H9 (cell line): Measurements from ENCODE around the gene CNNM4. TPM values are rescaled to one million over a fixed set of nuclear protein-coding genes. Genes with fewer than 3 reads are reported as not detected.

Source experiments
- DNase-seq: peaks from one replicate; pipeline ENCODE4 v3.0.0-alpha.2; 2017
- H2AFZ ChIP-seq: one replicate; pipeline ENCODE4 v1.6.1; 2013; ENCODE audit warnings: mild to moderate bottlenecking, low read length, control low read depth, moderate library complexity
- H2AK5ac ChIP-seq: 2 replicates; pipeline ENCODE4 v1.6.1; 2013; ENCODE audit warnings: low read length, control low read depth, mixed read lengths; ENCODE audit not compliant: insufficient read length
- H2BK120ac ChIP-seq: one replicate; pipeline ENCODE4 v1.6.1; 2013; ENCODE audit warnings: low read depth, mild to moderate bottlenecking, low read length, control low read depth, inconsistent platforms; ENCODE audit not compliant: poor library complexity, severe bottlenecking
- H2BK12ac ChIP-seq: 2 replicates; pipeline ENCODE4 v1.6.1; 2013; ENCODE audit warnings: low read length, control low read depth, mixed read lengths, low read depth; ENCODE audit not compliant: insufficient read length
- H2BK15ac ChIP-seq: 2 replicates; pipeline ENCODE4 v1.6.1; 2013; ENCODE audit warnings: low read depth, low read length, control low read depth
- H2BK20ac ChIP-seq: one replicate; pipeline ENCODE4 v1.6.1; 2013; ENCODE audit warnings: low read depth, mild to moderate bottlenecking, low read length, control low read depth, inconsistent platforms; ENCODE audit not compliant: poor library complexity, severe bottlenecking
- H2BK5ac ChIP-seq: 2 replicates; pipeline ENCODE4 v1.6.1; 2013; ENCODE audit warnings: low read length, control low read depth, mixed read lengths; ENCODE audit not compliant: insufficient read length
- H3K14ac ChIP-seq: 2 replicates; pipeline ENCODE4 v1.6.1; 2013; ENCODE audit warnings: low read length, control low read depth; ENCODE audit not compliant: insufficient read depth
- H3K18ac ChIP-seq: 2 replicates; pipeline ENCODE4 v1.6.1; 2013; ENCODE audit warnings: low read depth, mild to moderate bottlenecking, mixed read lengths, low read length, control low read depth; ENCODE audit not compliant: insufficient read length
- H3K23ac ChIP-seq: 2 replicates; pipeline ENCODE4 v1.6.1; 2013; ENCODE audit warnings: low read length, control low read depth, mixed read lengths, low read depth; ENCODE audit not compliant: insufficient read length
- H3K23me2 ChIP-seq: 2 replicates; pipeline ENCODE4 v1.6.1; 2013; ENCODE audit warnings: low read depth, mild to moderate bottlenecking, mixed read lengths, low read length, control low read depth; ENCODE audit not compliant: insufficient read length, poor library complexity, severe bottlenecking
- H3K27ac ChIP-seq: 2 replicates; pipeline ENCODE4 v1.5.1; 2013; ENCODE audit warnings: low read length, control low read depth, mixed read lengths, low read depth; ENCODE audit not compliant: insufficient read length
- H3K27me3 ChIP-seq: 2 replicates; pipeline ENCODE4 v1.6.1; 2013; ENCODE audit warnings: low read length, control low read depth, inconsistent platforms; ENCODE audit not compliant: insufficient read depth
- H3K4ac ChIP-seq: 2 replicates; pipeline ENCODE4 v1.6.1; 2013; ENCODE audit warnings: low read depth, mild to moderate bottlenecking, control low read depth, inconsistent platforms, low read length, moderate library complexity
- H3K4me1 ChIP-seq: 2 replicates; pipeline ENCODE4 v1.6.1; 2013; ENCODE audit warnings: low read length, control low read depth, inconsistent platforms; ENCODE audit not compliant: insufficient read depth
- H3K4me2 ChIP-seq: 2 replicates; pipeline ENCODE4 v1.6.1; 2013; ENCODE audit warnings: low read length, control low read depth, mixed read lengths; ENCODE audit not compliant: insufficient read length, insufficient read depth
- H3K56ac ChIP-seq: 2 replicates; pipeline ENCODE4 v1.6.1; 2013; ENCODE audit warnings: low read depth, mild to moderate bottlenecking, mixed read lengths, low read length, control low read depth; ENCODE audit not compliant: insufficient read length
- H3K79me1 ChIP-seq: 2 replicates; pipeline ENCODE4 v1.6.1; 2013; ENCODE audit warnings: low read depth, mild to moderate bottlenecking, moderate library complexity, low read length, control low read depth, inconsistent platforms; ENCODE audit not compliant: insufficient read depth, poor library complexity, severe bottlenecking
- H3K79me2 ChIP-seq: 2 replicates; pipeline ENCODE4 v1.6.1; 2013; ENCODE audit warnings: low read length, control low read depth, inconsistent platforms; ENCODE audit not compliant: insufficient read depth
- H3K9ac ChIP-seq: 2 replicates; pipeline ENCODE4 v1.6.1; 2013; ENCODE audit warnings: low read length, control low read depth, mixed read lengths; ENCODE audit not compliant: insufficient read length; ENCODE audit errors: extremely low read depth
- H3K9me3 ChIP-seq: one replicate; pipeline ENCODE4 v1.6.1; 2013; ENCODE audit warnings: low read depth, low read length, inconsistent platforms; ENCODE audit not compliant: control insufficient read depth
- H3T11ph ChIP-seq: one replicate; pipeline ENCODE4 v1.6.1; 2013; ENCODE audit warnings: mild to moderate bottlenecking, low read length, control low read depth, inconsistent platforms
- H4K20me1 ChIP-seq: one replicate; pipeline ENCODE4 v1.6.1; 2013; ENCODE audit not compliant: control insufficient read depth, insufficient read length, insufficient read depth
- H4K5ac ChIP-seq: 2 replicates; pipeline ENCODE4 v1.6.1; 2013; ENCODE audit warnings: low read depth, mild to moderate bottlenecking, mixed read lengths, low read length, control low read depth; ENCODE audit not compliant: insufficient read length
- H4K8ac ChIP-seq: replicated peaks from 2 replicates; pipeline ENCODE4 v1.6.1; 2013; ENCODE audit warnings: low read length, control low read depth, mixed read lengths, low read depth; ENCODE audit not compliant: insufficient read length
- H4K91ac ChIP-seq: 2 replicates; pipeline ENCODE4 v1.6.1; 2013; ENCODE audit warnings: low read depth, mild to moderate bottlenecking, moderate library complexity, mixed read lengths, low read length, control low read depth; ENCODE audit not compliant: insufficient read length
- H3K27ac Mint-ChIP-seq, 3 experiments: 2 replicates in 2 of 3; 3 replicates in 1 of 3; pipeline ENCODE4 v1.8.0; 2020 to 2021; ENCODE audit warnings: mixed read lengths in 3 of 3, mild to moderate bottlenecking in 1 of 3, moderate library complexity in 1 of 3
- H3K27me3 Mint-ChIP-seq: 2 replicates; pipeline ENCODE4 v1.8.0; 2021; ENCODE audit warnings: low read depth, mild to moderate bottlenecking, moderate library complexity, mixed read lengths
- H3K36me3 Mint-ChIP-seq, 3 experiments: 2 replicates in 2 of 3; 3 replicates in 1 of 3; pipeline ENCODE4 v1.8.0; 2020 to 2021; ENCODE audit warnings: low read depth in 3 of 3, mixed read lengths in 3 of 3; ENCODE audit not compliant: insufficient read depth in 1 of 3
- H3K4me1 Mint-ChIP-seq, 2 experiments: 2 replicates each; pipeline ENCODE4 v1.8.0; 2020; ENCODE audit warnings: mixed read lengths in 2 of 2
- H3K4me3 Mint-ChIP-seq, 2 experiments: 2 replicates in 1 of 2; 3 replicates in 1 of 2; pipeline ENCODE4 v1.8.0; 2020 to 2021; ENCODE audit warnings: mild to moderate bottlenecking in 2 of 2, mixed read lengths in 2 of 2, moderate library complexity in 1 of 2
- H3K9me3 Mint-ChIP-seq, 2 experiments: 2 replicates in 1 of 2; 3 replicates in 1 of 2; pipeline ENCODE4 v1.8.0; 2020; ENCODE audit warnings: mild to moderate bottlenecking in 2 of 2, mixed read lengths in 2 of 2, moderate library complexity in 1 of 2
- WGBS: extraction: QIAGEN DNeasy Blood & Tissue Kit; methylation state at CpG from one replicate; pipeline ENCODE4 v1.1.7; 2013; ENCODE audit warnings: missing lambda C conversion rate, low lambda C conversion rate, mixed read lengths; ENCODE audit not compliant: insufficient read length; ENCODE audit errors: extremely low coverage; 5-methylcytosine and 5-hydroxymethylcytosine counted together
- total RNA-seq: library from RNA; stranded (reverse); gene quantifications from 2 replicates; pipeline ENCODE4 v1.2.1, GENCODE V29; 2021
- TF ChIP-seq, protein P1 (sequence below): fragments of 200-600 bp; sonication (generic); conservative IDR thresholded peaks from 3 replicates; pipeline ENCODE4 v1.8.0; 2021; ENCODE audit warnings: antibody characterized with exemption, mild to moderate bottlenecking

The CNNM4 gene
- total RNA-seq, 1 experiment from 2014 or later = 8.5 TPM

- Histone ChIP-seq H3K4me2 (no peak overlapping the region), H2BK5ac (no peak overlapping the region), H3K18ac (no peak overlapping the region), H2BK15ac (no peak overlapping the region), H2BK120ac (no peak overlapping the region), H3K56ac (no peak overlapping the region), H3K79me2 (no peaks in the 10 kb centered on the region), H3K27ac (no peak overlapping the region), H3K14ac (no peak overlapping the region), H4K5ac (no peak overlapping the region), H2AK5ac (no peak overlapping the region), H3K9me3 (no peaks in the 10 kb centered on the region), H2BK12ac (no peak overlapping the region), H3K23me2 (no peaks in the 10 kb centered on the region), H3T11ph (no peak overlapping the region), H3K9ac (no peak overlapping the region), H3K27me3 (no peaks in the 10 kb centered on the region), H3K23ac (no peak overlapping the region), H4K20me1 (no peaks in the 10 kb centered on the region), H4K91ac (no peak overlapping the region), H4K8ac (no peak overlapping the region), H2AFZ (no peak overlapping the region), H3K4ac (no peak overlapping the region), H3K79me1 (no peaks in the 10 kb centered on the region), H3K4me1 (no peaks in the 10 kb centered on the region), H2BK20ac (no peak overlapping the region)
- DNase-seq = no peak
- H3K27ac Mint-ChIP-seq = no peak overlapping the region
- no peak overlapping the region for H3K4me3 Mint-ChIP-seq
- no CpG with 5 or more reads among the region's 12 CpGs for WGBS
- peaks cover 0 to 4% of the 10 kb centered on the region in 2 experiments; a peak in 1 of 5 replicates for H3K9me3 Mint-ChIP-seq
- TF ChIP-seq, protein P1, sequence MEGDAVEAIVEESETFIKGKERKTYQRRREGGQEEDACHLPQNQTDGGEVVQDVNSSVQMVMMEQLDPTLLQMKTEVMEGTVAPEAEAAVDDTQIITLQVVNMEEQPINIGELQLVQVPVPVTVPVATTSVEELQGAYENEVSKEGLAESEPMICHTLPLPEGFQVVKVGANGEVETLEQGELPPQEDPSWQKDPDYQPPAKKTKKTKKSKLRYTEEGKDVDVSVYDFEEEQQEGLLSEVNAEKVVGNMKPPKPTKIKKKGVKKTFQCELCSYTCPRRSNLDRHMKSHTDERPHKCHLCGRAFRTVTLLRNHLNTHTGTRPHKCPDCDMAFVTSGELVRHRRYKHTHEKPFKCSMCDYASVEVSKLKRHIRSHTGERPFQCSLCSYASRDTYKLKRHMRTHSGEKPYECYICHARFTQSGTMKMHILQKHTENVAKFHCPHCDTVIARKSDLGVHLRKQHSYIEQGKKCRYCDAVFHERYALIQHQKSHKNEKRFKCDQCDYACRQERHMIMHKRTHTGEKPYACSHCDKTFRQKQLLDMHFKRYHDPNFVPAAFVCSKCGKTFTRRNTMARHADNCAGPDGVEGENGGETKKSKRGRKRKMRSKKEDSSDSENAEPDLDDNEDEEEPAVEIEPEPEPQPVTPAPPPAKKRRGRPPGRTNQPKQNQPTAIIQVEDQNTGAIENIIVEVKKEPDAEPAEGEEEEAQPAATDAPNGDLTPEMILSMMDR = no peak
- H3K4me1 Mint-ChIP-seq = peaks cover 3% of the 10 kb centered on the region in 2 experiments; a peak in 2 of 4 replicates
- H3K36me3 Mint-ChIP-seq = peaks cover 8 to 11% (median 9%) of the 10 kb centered on the region in 3 experiments; a peak in 6 of 7 replicates
- H3K27me3 Mint-ChIP-seq = no peaks in the 10 kb centered on the region; the same call in 1 of the 2 replicates
Observed at GRCh38 chr2:96809951-96810782, 49.5 kb downstream of the CNNM4 start.
